SK-N-SH (cell line): ENCODE measurements around the gene TREML4. TPM values are rescaled to one million over a fixed set of nuclear protein-coding genes. Genes with fewer than 3 reads are reported as not detected.

Source experiments
- CTCF ChIA-PET: fragments of 300-600, 350-600 bp; formaldehyde crosslinking; extraction: SDS; loops from one replicate; lab custom pipeline; 2021; lab: Yijun Ruan, JAX
- POLR2A ChIA-PET: fragments of 350-600 bp; sonication (Branson Sonifier 250); formaldehyde crosslinking; extraction: SDS; loops from one replicate; lab custom pipeline; 2020; ENCODE audit warnings: antibody characterized with exemption, inconsistent platforms; lab: Yijun Ruan, JAX
- DNase-seq: peaks from one replicate; pipeline ENCODE4 v3.0.0; 2012
- H2AFZ ChIP-seq: fragments of 200-600 bp; sonication (generic); 2 replicates; pipeline ENCODE4 v1.8.1; 2016; ENCODE audit warnings: antibody characterized with exemption, mild to moderate bottlenecking, low read depth
- H3F3A ChIP-seq: fragments of 200-600 bp; sonication (generic); replicated peaks from 2 replicates; pipeline ENCODE3; 2016; ENCODE audit warnings: antibody characterized with exemption, mild to moderate bottlenecking; ENCODE audit not compliant: insufficient read depth
- H3K27ac ChIP-seq, 2 experiments: fragments of 200-500 bp in 1 of 2; fragments of 200-600 bp in 1 of 2; sonication (Bioruptor generic) in 1 of 2; sonication (generic), shearing (Covaris generic) in 1 of 2; 2 replicates each; pipeline versions ENCODE4 v1.5.1 to v1.6.1; 2014 to 2016; ENCODE audit warnings: low read depth in 2 of 2, inconsistent platforms in 1 of 2, low read length in 1 of 2, mild to moderate bottlenecking in 1 of 2, mixed read lengths in 1 of 2
- H3K27me3 ChIP-seq: fragments of 200-600 bp; sonication (generic), shearing (Covaris generic); 2 replicates; pipeline ENCODE4 v1.6.1; 2016; ENCODE audit warnings: mixed run types; ENCODE audit not compliant: insufficient read depth
- H3K36me3 ChIP-seq, 2 experiments: fragments of 200-500 bp in 1 of 2; fragments of 200-600 bp in 1 of 2; sonication (Bioruptor generic) in 1 of 2; sonication (generic) in 1 of 2; replicated peaks in 1 of 2; 2 replicates each; pipeline versions ENCODE3 to v1.5.1; 2014 to 2016; ENCODE audit warnings: low read length in 1 of 2, mild to moderate bottlenecking in 1 of 2; ENCODE audit not compliant: insufficient read depth in 2 of 2, control insufficient read depth in 1 of 2
- H3K4me1 ChIP-seq, 2 experiments: fragments of 200-500 bp in 1 of 2; fragments of 200-600 bp in 1 of 2; sonication (Bioruptor generic) in 1 of 2; sonication (generic), shearing (Covaris generic) in 1 of 2; 2 replicates each; pipeline versions ENCODE4 v1.5.1 to v1.6.1; 2014 to 2016; ENCODE audit warnings: low read depth in 1 of 2, low read length in 1 of 2, mixed run types in 1 of 2; ENCODE audit not compliant: insufficient read depth in 2 of 2, control insufficient read depth in 1 of 2
- H3K4me2 ChIP-seq: fragments of 200-600 bp; sonication (generic), shearing (Covaris generic); 2 replicates; pipeline ENCODE4 v1.6.1; 2017; ENCODE audit warnings: mixed run types
- H3K4me3 ChIP-seq, 2 experiments: fragments of 200-500 bp in 1 of 2; fragments of 200-600 bp in 1 of 2; sonication (Bioruptor generic) in 1 of 2; sonication (generic), shearing (Covaris generic) in 1 of 2; 2 replicates each; pipeline versions ENCODE4 v1.5.1 to v1.8.1; 2014 to 2016; ENCODE audit warnings: low read depth in 2 of 2, inconsistent platforms in 1 of 2, low read length in 1 of 2, mild to moderate bottlenecking in 1 of 2, mixed read lengths in 1 of 2, moderate library complexity in 1 of 2
- H3K79me2 ChIP-seq: fragments of 200-600 bp; sonication (generic); 2 replicates; pipeline ENCODE4 v1.8.1; 2017; ENCODE audit warnings: mild to moderate bottlenecking; ENCODE audit not compliant: insufficient read depth
- H3K9ac ChIP-seq: fragments of 200-600 bp; sonication (generic); 2 replicates; pipeline ENCODE4 v1.6.1; 2017; ENCODE audit warnings: mixed run types
- H3K9me2 ChIP-seq: fragments of 200-600 bp; sonication (generic); 2 replicates; pipeline ENCODE4 v1.6.1; 2017; ENCODE audit warnings: mixed run types
- H3K9me3 ChIP-seq: fragments of 200-600 bp; sonication (generic); 2 replicates; pipeline ENCODE4 v1.6.1; 2017; ENCODE audit warnings: mixed run types, mild to moderate bottlenecking, moderate library complexity
- H4K20me1 ChIP-seq: fragments of 200-600 bp; sonication (generic); 2 replicates; pipeline ENCODE4 v1.6.1; 2017; ENCODE audit warnings: mild to moderate bottlenecking, mixed run types; ENCODE audit not compliant: insufficient read depth
- CHD2 ChIP-seq: fragments of 150-350 bp; IDR thresholded peaks from 2 replicates; pipeline ENCODE4 v1.6.1; 2018; ENCODE audit warnings: low read length; ENCODE audit not compliant: partially characterized antibody
- FOXM1 ChIP-seq: IDR thresholded peaks from 2 replicates; pipeline ENCODE4 v1.4.0; 2012; ENCODE audit warnings: low read depth, mild to moderate bottlenecking
- GABPA ChIP-seq: IDR thresholded peaks from 2 replicates; pipeline ENCODE4 v1.4.0; 2012; ENCODE audit warnings: low read depth, mild to moderate bottlenecking
- JUND ChIP-seq: IDR thresholded peaks from 2 replicates; pipeline ENCODE4 v1.4.0; 2012
- NFIC ChIP-seq: IDR thresholded peaks from 2 replicates; pipeline ENCODE4 v1.4.0; 2012; ENCODE audit warnings: borderline replicate concordance
- POLR2AphosphoS5 ChIP-seq: IDR thresholded peaks from 2 replicates; pipeline ENCODE4 v1.6.1; 2012; ENCODE audit warnings: low read depth, low read length
- RXRA ChIP-seq: IDR thresholded peaks from 2 replicates; pipeline ENCODE4 v1.4.0; 2012; ENCODE audit warnings: low read depth, mild to moderate bottlenecking, borderline replicate concordance
- SMC3 ChIP-seq: IDR thresholded peaks from 2 replicates; pipeline ENCODE4 v1.6.1; 2012; ENCODE audit warnings: low read depth, low read length, improper control_type of control experiment
- TCF12 ChIP-seq: IDR thresholded peaks from 2 replicates; pipeline ENCODE4 v1.4.0; 2012
- TEAD4 ChIP-seq: IDR thresholded peaks from 2 replicates; pipeline ENCODE4 v1.4.0; 2012; ENCODE audit warnings: mild to moderate bottlenecking, borderline replicate concordance; ENCODE audit not compliant: insufficient read depth
- WGBS: methylation state at CpG from one replicate; pipeline ENCODE4 v1.1.6; 2017; ENCODE audit warnings: low lambda C conversion rate; 5-methylcytosine and 5-hydroxymethylcytosine counted together
- polyA plus RNA-seq, 3 experiments: library from polyadenylated mRNA; depleted of rRNA; stranded (reverse); fragments of >200 nt; gene quantifications; 2 replicates each; pipeline ENCODE4 v1.2.3, GENCODE V29; 2012
- TF ChIP-seq, protein P1 (sequence below): IDR thresholded peaks from 2 replicates; pipeline ENCODE4 v1.6.1; 2012; ENCODE audit warnings: mild to moderate bottlenecking, low read depth, low read length, moderate library complexity
- TF ChIP-seq, protein P2 (sequence below): IDR thresholded peaks from 2 replicates; pipeline ENCODE4; 2012
- TF ChIP-seq, protein P3 (sequence below): fragments of 200-600 bp; sonication (generic); IDR thresholded peaks from 2 replicates; pipeline ENCODE4 v1.6.1; 2017; ENCODE audit warnings: antibody characterized with exemption, mild to moderate bottlenecking, moderate library complexity

Gene TREML4
- polyA plus RNA-seq, 1 of the 3 experiments (the other 2 are of a cell fraction), result not detected

DNA sequence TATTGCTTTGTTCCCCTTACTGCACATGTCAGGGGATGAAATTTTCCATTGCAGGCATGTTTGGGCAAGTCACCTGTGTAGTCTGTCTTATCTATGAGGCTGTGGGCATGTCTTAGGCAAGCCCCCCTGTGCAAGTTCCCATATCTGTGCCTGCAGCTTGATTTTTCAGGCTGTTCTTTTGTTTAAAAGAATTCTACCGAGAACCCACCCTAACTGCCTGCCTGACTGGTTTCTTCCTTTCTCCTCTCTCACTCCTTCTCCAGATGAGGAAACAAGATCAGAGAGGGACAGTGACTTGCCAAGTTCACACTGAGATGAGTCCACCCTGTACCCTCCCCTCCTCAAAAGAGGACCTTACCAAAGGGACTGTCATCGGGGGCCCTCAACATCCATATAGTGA is 38.2 kb upstream of the TREML4 start (continued):
- TF ChIP-seq TEAD4 (no peak), FOXM1 (no peak), SMC3 (no peak), JUND (no peak), RXRA (no peak)

DNA sequence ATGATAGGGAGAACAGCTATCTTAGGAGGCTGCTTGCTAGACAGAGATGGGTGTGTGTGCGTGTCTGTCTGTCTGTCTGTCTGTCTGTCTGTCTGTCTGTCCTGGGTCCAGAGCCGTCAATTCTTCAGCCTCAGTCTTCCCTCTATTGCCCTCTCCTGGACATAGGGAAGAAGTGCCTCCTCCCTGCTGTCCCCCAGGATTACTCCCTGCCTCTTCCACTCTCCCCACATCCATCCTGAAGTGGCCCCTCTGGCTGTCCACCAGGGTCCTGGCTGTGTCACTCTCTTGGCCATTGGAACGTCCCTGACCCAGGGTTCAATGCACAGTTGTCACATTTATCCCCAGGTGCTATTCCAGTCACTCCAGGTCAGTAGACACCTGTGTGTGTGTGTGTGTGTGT is 37.4 kb upstream of the TREML4 start:
- H3K36me3 ChIP-seq, result no peaks in the 10 kb centered on the region
- H3K9ac ChIP-seq, result no peak overlapping the region
- TF ChIP-seq NFIC (no peak), TEAD4 (no peak), CHD2 (no peak), TCF12 (no peak), GABPA (no peak)
- TF ChIP-seq, protein P1, sequence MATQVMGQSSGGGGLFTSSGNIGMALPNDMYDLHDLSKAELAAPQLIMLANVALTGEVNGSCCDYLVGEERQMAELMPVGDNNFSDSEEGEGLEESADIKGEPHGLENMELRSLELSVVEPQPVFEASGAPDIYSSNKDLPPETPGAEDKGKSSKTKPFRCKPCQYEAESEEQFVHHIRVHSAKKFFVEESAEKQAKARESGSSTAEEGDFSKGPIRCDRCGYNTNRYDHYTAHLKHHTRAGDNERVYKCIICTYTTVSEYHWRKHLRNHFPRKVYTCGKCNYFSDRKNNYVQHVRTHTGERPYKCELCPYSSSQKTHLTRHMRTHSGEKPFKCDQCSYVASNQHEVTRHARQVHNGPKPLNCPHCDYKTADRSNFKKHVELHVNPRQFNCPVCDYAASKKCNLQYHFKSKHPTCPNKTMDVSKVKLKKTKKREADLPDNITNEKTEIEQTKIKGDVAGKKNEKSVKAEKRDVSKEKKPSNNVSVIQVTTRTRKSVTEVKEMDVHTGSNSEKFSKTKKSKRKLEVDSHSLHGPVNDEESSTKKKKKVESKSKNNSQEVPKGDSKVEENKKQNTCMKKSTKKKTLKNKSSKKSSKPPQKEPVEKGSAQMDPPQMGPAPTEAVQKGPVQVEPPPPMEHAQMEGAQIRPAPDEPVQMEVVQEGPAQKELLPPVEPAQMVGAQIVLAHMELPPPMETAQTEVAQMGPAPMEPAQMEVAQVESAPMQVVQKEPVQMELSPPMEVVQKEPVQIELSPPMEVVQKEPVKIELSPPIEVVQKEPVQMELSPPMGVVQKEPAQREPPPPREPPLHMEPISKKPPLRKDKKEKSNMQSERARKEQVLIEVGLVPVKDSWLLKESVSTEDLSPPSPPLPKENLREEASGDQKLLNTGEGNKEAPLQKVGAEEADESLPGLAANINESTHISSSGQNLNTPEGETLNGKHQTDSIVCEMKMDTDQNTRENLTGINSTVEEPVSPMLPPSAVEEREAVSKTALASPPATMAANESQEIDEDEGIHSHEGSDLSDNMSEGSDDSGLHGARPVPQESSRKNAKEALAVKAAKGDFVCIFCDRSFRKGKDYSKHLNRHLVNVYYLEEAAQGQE, result no peak
- TF ChIP-seq, protein P2, sequence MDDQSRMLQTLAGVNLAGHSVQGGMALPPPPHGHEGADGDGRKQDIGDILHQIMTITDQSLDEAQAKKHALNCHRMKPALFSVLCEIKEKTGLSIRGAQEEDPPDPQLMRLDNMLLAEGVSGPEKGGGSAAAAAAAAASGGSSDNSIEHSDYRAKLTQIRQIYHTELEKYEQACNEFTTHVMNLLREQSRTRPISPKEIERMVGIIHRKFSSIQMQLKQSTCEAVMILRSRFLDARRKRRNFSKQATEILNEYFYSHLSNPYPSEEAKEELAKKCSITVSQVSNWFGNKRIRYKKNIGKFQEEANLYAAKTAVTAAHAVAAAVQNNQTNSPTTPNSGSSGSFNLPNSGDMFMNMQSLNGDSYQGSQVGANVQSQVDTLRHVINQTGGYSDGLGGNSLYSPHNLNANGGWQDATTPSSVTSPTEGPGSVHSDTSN, result no peak
- H3K9me3 ChIP-seq, result no peaks in the 10 kb centered on the region
- POLR2A ChIA-PET, result no interaction called here
- no peaks in the 10 kb centered on the region for H3F3A ChIP-seq
- H3K4me3 ChIP-seq, result no peak overlapping the region
- 24% methylated on average over 3 of the region's 3 CpGs for WGBS
- H2AFZ ChIP-seq, result no peak overlapping the region
- H3K4me2 ChIP-seq, result no peak overlapping the region
- H3K27ac ChIP-seq, result no peak overlapping the region
- H3K9me2 ChIP-seq, result no peaks in the 10 kb centered on the region
- no peaks in the 10 kb centered on the region for H3K79me2 ChIP-seq
- H3K4me1 ChIP-seq, result no peaks in the 10 kb centered on the region
- CTCF ChIA-PET, result no interaction called here
- DNase-seq, result no peak
- peaks cover 16% of the 10 kb centered on the region; the same call in 1 of the 2 replicates for H3K27me3 ChIP-seq
- H4K20me1 ChIP-seq, result no peaks in the 10 kb centered on the region

DNA sequence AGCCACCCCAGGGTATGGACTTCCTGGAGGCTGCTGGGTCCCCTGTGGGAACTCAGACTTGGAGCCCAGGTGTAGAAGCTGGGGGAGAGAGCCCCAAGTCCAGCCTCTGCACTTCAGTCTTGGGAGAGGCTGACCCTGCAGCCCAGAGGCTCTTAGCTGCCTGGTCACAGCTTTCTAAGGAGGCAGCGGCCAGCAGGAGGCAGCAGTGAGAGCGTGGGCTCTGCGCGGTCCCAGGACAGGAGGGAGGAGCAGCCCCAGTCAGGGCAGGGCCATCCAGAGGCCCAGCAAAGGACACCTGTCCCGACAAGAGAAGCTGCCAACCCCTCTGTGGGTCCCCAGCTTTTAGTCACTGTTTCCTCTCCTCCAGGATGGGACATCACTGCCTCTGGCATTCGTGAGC is 36.6 kb upstream of the TREML4 start:
- Histone ChIP-seq H3K36me3 (no peaks in the 10 kb centered on the region), H3K27me3 (peaks cover 22% of the 10 kb centered on the region; the same call in 1 of the 2 replicates), H3K27ac (no peak overlapping the region), H3K9ac (no peak overlapping the region), H3K4me1 (no peaks in the 10 kb centered on the region), H3K4me3 (no peak overlapping the region), H3K79me2 (no peaks in the 10 kb centered on the region), H3K4me2 (no peak overlapping the region), H3K9me3 (no peaks in the 10 kb centered on the region), H2AFZ (no peak overlapping the region), H3F3A (no peaks in the 10 kb centered on the region), H4K20me1 (no peaks in the 10 kb centered on the region), H3K9me2 (no peaks in the 10 kb centered on the region)
- peak; percentile 48 for DNase-seq
- POLR2A ChIA-PET, result no interaction called here
- 8% methylated on average over 2 of the region's 6 CpGs for WGBS
- TF ChIP-seq SMC3, result peak; percentile 30
- no peak for TF ChIP-seq POLR2AphosphoS5
- TF ChIP-seq, protein P3, sequence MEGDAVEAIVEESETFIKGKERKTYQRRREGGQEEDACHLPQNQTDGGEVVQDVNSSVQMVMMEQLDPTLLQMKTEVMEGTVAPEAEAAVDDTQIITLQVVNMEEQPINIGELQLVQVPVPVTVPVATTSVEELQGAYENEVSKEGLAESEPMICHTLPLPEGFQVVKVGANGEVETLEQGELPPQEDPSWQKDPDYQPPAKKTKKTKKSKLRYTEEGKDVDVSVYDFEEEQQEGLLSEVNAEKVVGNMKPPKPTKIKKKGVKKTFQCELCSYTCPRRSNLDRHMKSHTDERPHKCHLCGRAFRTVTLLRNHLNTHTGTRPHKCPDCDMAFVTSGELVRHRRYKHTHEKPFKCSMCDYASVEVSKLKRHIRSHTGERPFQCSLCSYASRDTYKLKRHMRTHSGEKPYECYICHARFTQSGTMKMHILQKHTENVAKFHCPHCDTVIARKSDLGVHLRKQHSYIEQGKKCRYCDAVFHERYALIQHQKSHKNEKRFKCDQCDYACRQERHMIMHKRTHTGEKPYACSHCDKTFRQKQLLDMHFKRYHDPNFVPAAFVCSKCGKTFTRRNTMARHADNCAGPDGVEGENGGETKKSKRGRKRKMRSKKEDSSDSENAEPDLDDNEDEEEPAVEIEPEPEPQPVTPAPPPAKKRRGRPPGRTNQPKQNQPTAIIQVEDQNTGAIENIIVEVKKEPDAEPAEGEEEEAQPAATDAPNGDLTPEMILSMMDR, result peak; percentile 42
- CTCF ChIA-PET, result interaction anchor here (0.9 to 1.7 kb wide), 4 partner anchors 10 to 115 kb away, joined by 3 to 7 read pairs (median 4); no protein-coding TSS in a partner anchor
